GM12801 (cell line): ENCODE results near the gene HEY2.

Source experiments
- TF ChIP-seq, protein P1 (sequence below): IDR thresholded peaks from one replicate; pipeline ENCODE4 v1.5.1; 2011; ENCODE audit warnings: control low read depth; ENCODE audit not compliant: insufficient read length; ENCODE audit errors: extremely low read depth

HEY2 gene

DNA sequence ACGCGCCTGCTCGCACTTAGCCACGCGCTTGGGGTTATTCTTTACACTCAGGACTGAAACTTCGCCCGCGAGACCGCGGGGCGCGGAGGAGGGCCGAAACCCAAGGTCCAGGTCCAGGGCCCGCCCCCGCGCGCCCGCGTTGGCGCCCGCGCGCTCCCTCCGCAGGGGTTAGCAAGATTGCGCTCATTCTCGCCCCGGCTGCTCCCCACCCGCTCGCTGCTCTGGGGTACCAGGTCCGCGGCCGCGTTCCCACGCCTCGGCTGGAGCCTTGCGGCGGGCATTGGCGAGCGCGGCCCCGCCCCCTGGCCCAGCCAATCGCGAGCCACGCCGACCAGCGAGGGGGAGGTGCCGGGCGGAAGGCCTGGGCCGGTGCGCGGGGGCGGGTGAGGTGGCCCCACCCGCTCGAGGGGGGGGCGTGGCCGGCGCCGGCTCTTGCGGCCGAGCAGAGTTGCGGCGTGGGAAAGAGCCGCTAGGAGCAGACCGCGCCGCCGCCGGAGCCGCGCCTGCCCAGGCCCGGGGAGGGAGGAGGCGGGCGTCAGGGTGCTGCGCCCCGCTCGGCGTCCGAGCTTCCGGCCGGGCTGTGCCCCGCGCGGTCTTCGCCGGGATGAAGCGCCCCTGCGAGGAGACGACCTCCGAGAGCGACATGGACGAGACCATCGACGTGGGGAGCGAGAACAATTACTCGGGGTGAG lies at the start of gene HEY2:
TSS of gene HEY2 (plus strand) at position 460 of the 692 bp plus-strand sequence. CDS start at position 605, 145 bp downstream.
- TF ChIP-seq, protein P1, sequence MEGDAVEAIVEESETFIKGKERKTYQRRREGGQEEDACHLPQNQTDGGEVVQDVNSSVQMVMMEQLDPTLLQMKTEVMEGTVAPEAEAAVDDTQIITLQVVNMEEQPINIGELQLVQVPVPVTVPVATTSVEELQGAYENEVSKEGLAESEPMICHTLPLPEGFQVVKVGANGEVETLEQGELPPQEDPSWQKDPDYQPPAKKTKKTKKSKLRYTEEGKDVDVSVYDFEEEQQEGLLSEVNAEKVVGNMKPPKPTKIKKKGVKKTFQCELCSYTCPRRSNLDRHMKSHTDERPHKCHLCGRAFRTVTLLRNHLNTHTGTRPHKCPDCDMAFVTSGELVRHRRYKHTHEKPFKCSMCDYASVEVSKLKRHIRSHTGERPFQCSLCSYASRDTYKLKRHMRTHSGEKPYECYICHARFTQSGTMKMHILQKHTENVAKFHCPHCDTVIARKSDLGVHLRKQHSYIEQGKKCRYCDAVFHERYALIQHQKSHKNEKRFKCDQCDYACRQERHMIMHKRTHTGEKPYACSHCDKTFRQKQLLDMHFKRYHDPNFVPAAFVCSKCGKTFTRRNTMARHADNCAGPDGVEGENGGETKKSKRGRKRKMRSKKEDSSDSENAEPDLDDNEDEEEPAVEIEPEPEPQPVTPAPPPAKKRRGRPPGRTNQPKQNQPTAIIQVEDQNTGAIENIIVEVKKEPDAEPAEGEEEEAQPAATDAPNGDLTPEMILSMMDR: no peak

DNA sequence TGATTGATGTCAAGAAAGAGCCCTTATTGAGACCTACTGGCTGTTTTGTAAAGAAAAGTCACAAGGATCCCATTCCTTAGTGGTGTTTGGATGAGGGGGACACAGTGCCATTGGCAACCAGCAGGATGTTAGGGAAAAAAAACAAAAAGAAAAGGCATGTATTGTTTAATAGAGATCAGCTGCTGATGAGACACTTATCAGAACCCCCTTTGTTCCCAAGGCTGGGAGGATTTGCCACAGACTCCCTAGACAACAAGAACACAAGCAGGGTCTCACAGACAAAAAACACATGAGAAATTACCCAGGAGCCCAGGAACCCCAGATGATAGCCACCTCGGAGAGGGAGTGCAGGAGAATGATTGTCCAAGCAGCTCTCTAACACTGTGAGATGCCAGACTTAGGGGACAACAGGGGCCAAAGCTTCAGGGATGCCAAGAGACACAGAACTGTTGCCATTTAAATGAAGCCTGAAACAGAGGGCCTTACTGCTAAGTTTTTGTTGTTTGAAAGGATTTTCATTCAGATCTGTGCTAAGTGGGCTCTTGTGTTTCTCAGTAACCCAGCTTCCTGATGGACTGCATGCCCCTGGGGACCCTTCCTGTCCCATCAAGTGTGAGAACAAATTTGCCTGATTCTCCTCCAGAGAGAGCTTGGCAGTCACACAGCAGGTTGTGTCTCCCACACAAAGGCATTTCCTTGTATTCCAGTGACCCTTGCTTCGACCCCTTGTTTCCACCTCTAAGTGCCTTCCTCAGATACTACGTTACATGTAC lies 48.7 kb upstream of the HEY2 start:
- TF ChIP-seq, protein P1: no peak

DNA sequence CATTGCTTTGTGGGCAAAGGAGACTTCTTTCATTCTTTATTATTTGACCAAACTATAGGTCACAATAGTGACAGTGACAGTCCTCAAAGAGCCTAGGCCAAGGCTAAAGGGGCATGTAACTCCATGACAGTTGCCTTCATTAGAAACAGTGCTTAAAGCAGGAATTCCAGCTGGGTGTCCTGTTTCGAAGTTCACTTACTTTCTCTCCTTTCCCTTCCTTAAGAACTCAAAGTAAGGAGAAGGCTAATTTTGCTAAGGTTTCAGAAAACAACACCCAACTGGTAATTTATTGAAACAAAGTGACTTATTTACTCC lies 48.1 kb upstream of the HEY2 start:
- TF ChIP-seq, protein P1: no peak

DNA sequence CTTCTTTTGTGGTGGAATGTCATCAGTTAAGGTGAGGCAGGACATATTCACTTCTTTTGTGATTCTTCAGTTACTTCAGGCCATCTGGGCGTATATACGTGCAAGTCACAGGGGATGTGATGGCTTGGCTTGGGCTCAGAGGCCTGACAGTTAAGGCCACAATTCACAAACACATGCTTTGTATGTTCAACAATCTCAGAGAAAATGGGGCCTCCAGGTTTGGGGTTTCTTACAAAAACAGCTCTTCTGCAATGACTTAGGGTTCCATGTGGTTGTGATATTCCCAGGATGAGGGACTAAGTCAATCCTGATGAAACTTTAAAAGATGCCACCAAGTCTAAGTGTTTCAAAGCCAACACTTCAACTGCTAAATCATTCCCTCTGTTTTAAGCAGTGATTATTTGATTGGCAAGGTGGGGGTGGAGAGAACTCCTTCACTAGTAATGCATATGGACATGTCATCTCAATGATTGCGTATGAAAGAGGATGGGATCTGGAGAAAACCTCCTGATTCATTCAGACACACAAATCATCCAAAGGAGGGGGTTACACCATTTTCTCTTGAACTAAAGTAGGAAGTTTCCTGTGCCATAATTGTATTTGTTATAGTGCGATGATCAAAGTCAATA lies 41.7 kb upstream of the HEY2 start:
- TF ChIP-seq, protein P1: no peak

DNA sequence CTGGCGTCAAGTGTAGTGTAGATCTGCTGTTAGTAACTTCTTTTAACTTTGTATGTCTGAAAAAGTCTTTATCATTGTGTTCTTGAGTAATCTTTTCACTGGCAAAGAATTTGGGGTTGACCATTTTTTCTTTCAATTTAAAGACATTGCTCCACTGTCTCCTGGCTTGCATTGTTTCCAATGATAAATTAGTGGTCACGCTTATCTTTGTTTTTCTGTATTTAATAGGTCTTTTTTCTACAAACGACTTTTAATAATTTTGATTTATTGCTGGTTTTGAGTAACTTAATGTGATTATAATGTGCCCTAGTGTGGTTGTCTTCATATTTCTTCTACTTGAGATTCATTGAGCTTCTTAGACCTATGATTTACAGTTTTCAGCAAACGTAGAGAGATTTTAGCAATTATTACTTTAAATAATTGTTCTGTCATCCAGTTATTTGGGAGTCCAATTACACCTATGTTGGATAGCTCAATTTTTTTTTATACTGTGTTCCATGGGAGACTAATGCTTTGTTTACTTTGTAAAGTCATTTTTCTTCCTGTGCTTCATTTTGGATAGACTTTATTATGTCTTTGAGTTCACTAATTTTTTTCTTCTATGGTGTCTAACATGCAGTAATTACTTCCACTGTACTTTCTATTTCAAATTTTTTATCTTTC lies 38.3 kb upstream of the HEY2 start:
- TF ChIP-seq, protein P1: no peak

DNA sequence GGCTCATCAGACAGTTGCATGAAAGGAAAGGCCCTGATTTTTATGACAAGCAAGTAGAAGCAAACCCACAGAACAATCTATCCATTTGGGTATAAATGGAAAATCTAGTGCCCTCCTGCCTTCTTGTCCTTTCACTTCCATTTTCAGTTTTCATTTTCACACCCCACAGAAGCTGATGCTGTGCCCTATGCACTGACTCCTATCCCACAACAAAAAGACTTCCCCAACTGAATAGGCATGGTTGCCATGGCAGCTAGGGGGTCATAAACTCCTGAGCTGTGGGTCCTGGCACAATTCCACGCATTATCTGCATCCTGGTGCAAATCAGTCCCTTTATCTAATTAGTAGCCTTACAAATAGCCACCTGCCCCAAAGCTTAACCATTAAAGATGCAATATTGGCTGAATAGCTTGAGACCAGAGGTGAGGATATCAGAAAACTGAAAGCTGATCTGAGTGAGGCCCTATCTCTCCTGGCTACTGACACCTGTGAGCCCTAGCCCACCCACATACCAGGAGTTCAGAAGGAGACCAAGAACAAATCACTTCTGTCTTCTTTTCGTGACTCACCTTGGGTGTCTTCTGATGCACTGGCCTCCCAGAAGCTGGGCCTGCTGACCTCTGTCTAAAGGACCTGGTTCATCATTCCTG lies 34.9 kb upstream of the HEY2 start:
- TF ChIP-seq, protein P1: no peak
